Hematopoietic multipotent progenitor cell treated with erythropoietin and hydrocortisone succinate and interleukin-3 and kit ligand, for 6 days (in vitro differentiated cells): ENCODE data around the gene SLC44A1.

ENCODE experiments used
- DNase-seq: peaks from one replicate; pipeline ENCODE4 v3.0.0-alpha.2; 2015

Gene SLC44A1

GRCh38 chr9:105275938-105276337 is 31.5 kb downstream of the SLC44A1 start:
- no peak for DNase-seq

- DNase-seq = no peak
Measured at GRCh38 chr9:105278751-105279150, 34.3 kb downstream of the SLC44A1 start.

GRCh38 chr9:105280691-105281090 is 36.2 kb downstream of the SLC44A1 start:
- DNase-seq = no peak

- DNase-seq = no peak
Measured at GRCh38 chr9:105281272-105281671, 36.8 kb downstream of the SLC44A1 start.

GRCh38 chr9:105281926-105282325 is 37.5 kb downstream of the SLC44A1 start:
- no peak for DNase-seq

GRCh38 chr9:105282870-105283621 is 38.6 kb downstream of the SLC44A1 start:
- DNase-seq = no peak

GRCh38 chr9:105283795-105284194 is 39.3 kb downstream of the SLC44A1 start:
- no peak for DNase-seq

GRCh38 chr9:105284463-105284862 is 40.0 kb downstream of the SLC44A1 start:
- DNase-seq = no peak

- DNase-seq = no peak
Measured at GRCh38 chr9:105286098-105286497, 41.6 kb downstream of the SLC44A1 start.

GRCh38 chr9:105289305-105289704 is 44.9 kb downstream of the SLC44A1 start:
- DNase-seq = no peak

- DNase-seq = peak; percentile 31
Measured at GRCh38 chr9:105290418-105290817, 46.0 kb downstream of the SLC44A1 start.

GRCh38 chr9:105290954-105291353 is 46.5 kb downstream of the SLC44A1 start:
- DNase-seq = no peak

- DNase-seq = no peak
Measured at GRCh38 chr9:105291422-105291859, 47.0 kb downstream of the SLC44A1 start.

- DNase-seq = no peak
Measured at GRCh38 chr9:105291938-105292337, 47.5 kb downstream of the SLC44A1 start.

- DNase-seq = no peak
Measured at GRCh38 chr9:105293408-105293807, 49.0 kb downstream of the SLC44A1 start.

GRCh38 chr9:105295201-105295550 is 50.7 kb downstream of the SLC44A1 start:
- no peak for DNase-seq

- DNase-seq = no peak
Measured at GRCh38 chr9:105295986-105296385, 51.5 kb downstream of the SLC44A1 start.

- no peak for DNase-seq
Measured at GRCh38 chr9:105296445-105296844, 52.0 kb downstream of the SLC44A1 start.

GRCh38 chr9:105296877-105297287 is 52.4 kb downstream of the SLC44A1 start:
- peak; percentile 79 for DNase-seq

- DNase-seq = peak; percentile 50
Measured at GRCh38 chr9:105297442-105298075, 53.1 kb downstream of the SLC44A1 start.

GRCh38 chr9:105299190-105299854 is 54.9 kb downstream of the SLC44A1 start:
- peak; percentile 91 for DNase-seq

GRCh38 chr9:105302728-105303127 is 58.3 kb downstream of the SLC44A1 start:
- DNase-seq = no peak

GRCh38 chr9:105305856-105306255 is 61.4 kb downstream of the SLC44A1 start:
- peak; percentile 19 for DNase-seq
